HG03521 (cell line): ENCODE results near the gene DNAH17.

Experiments
- ATAC-seq: cut with Tn5 transposase; IDR thresholded peaks from one replicate; pipeline ENCODE4 v1.9.1; 2021; ENCODE audit warnings: mild to moderate bottlenecking, moderate library complexity; ENCODE audit not compliant: unreplicated experiment

DNAH17 gene

GRCh38 chr17:78460951-78461798, 116.0 kb downstream of the DNAH17 start:
- ATAC-seq = no peak

GRCh38 chr17:78460176-78460675, 117.0 kb downstream of the DNAH17 start:
- ATAC-seq = no peak

GRCh38 chr17:78459696-78460095, 117.5 kb downstream of the DNAH17 start:
- no peak for ATAC-seq

- ATAC-seq = no peak
Measured at GRCh38 chr17:78458736-78459335, 118.4 kb downstream of the DNAH17 start.

GRCh38 chr17:78458091-78458490, 119.1 kb downstream of the DNAH17 start:
- ATAC-seq = no peak

GRCh38 chr17:78454346-78454745, 122.8 kb downstream of the DNAH17 start:
- no peak for ATAC-seq

DNA sequence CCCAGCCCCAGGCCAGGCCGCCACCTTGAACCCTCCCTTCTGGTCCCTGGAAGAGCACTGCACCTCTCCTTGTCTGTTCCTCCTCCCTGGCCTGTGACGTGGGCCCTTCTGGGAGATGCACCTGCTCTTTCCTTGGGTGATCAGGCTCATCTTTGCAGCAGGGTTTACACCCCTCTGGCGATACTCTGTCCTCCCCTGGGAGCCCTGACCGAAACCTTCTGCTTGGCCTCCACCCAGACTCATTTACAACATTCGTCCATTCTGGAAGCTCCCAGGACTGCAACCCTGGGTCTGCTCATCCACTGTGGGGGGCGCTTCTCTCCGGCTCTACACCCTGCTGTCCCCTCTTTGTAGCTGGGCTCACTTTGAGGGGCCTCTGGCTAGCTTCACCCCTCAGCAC, 125.4 kb downstream of the DNAH17 start:
- no peak for ATAC-seq

- no peak for ATAC-seq
Measured at GRCh38 chr17:78450696-78451345, 126.4 kb downstream of the DNAH17 start.

GRCh38 chr17:78449983-78450595, 127.1 kb downstream of the DNAH17 start:
- no peak for ATAC-seq

GRCh38 chr17:78448356-78448993, 128.7 kb downstream of the DNAH17 start:
- ATAC-seq = no peak

GRCh38 chr17:78446833-78447232, 130.4 kb downstream of the DNAH17 start:
- no peak for ATAC-seq

- ATAC-seq = no peak
Measured at GRCh38 chr17:78444392-78444791, 132.8 kb downstream of the DNAH17 start.

- ATAC-seq = no peak
Measured at GRCh38 chr17:78442648-78443218, 134.5 kb downstream of the DNAH17 start.

- no peak for ATAC-seq
Measured at GRCh38 chr17:78441271-78441971, 135.8 kb downstream of the DNAH17 start.

- ATAC-seq = no peak
Measured at GRCh38 chr17:78438694-78439325, 138.4 kb downstream of the DNAH17 start.

GRCh38 chr17:78438271-78438691, 138.9 kb downstream of the DNAH17 start:
- ATAC-seq = no peak

- ATAC-seq = no peak
Measured at GRCh38 chr17:78437508-78438169, 139.6 kb downstream of the DNAH17 start.

DNA sequence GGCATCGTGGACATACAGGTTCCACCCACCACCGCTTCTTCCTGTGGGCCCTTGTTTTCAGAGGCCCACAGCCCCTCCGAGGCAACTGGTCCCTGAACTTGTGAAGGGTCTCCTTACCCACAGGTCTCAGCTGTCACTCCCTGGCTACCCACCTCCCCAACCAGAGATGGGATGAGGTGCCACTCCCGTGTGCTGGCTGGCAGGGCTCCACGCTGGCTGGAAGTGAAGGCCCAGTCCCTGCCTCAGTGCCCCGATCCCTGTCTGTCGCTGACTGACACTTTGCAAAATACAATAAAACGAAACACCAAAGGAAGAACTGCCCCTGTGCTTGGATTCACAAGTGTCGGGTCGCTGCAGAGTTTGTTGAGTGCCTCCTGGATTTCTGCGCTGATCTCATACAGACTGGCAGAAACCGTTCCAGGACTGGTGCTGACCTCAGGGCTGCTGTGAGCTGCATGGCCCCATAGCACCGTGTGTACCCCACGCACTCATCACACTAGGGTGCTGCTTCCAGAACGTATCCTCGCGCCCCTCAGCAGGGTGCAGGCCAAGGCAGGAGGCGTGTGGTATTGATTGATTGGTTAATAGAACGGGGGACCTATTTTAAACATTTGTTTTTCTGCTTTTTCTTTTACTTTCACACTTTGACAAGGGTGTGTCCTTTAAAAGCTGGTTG, 141.7 kb downstream of the DNAH17 start:
- no peak for ATAC-seq
